Activated T-cell treated with anti-CD3 and anti-CD28 coated beads, Interleukin-2, amount 50 U/mL, for 72 hours (primary cell): ENCODE results near the gene CLDN22. TPM values are rescaled to one million over a fixed set of nuclear protein-coding genes. Genes with fewer than 3 reads are reported as not detected.
"Not testable (repeated sequence)": the region's sequence is repeated elsewhere in the genome, so short reads cannot be mapped to it uniquely, and the experiment has no call there.

Source experiments
- ATAC-seq, 2 donors: fragments of 150-1000 bp; cut with Tn5 transposase; replicated peaks in 1 of 2; 2 replicates each; pipeline ENCODE4 v1.10.0; 2021; ENCODE audit warnings: moderate library complexity in 2 of 2, mild to moderate bottlenecking in 1 of 2
- DNase-seq, 2 donors: peaks; one replicate each; pipeline ENCODE4 v3.0.0; 2021 to 2022; ENCODE audit warnings: mixed read lengths in 1 of 2
- H3K27ac Mint-ChIP-seq: one replicate; pipeline ENCODE4 v1.8.0; 2022; ENCODE audit warnings: mild to moderate bottlenecking, moderate library complexity, mixed read lengths
- H3K27me3 Mint-ChIP-seq: one replicate; pipeline ENCODE4 v1.8.0; 2022; ENCODE audit warnings: low read depth, mixed read lengths
- H3K36me3 Mint-ChIP-seq, 2 donors: one replicate each; pipeline ENCODE4 v1.8.0; 2022; ENCODE audit warnings: mixed read lengths in 2 of 2, mild to moderate bottlenecking in 1 of 2; ENCODE audit not compliant: insufficient read depth in 2 of 2
- H3K4me1 Mint-ChIP-seq: one replicate; pipeline ENCODE4 v1.8.0; 2022; ENCODE audit warnings: low read depth, mixed read lengths
- H3K4me3 Mint-ChIP-seq, 2 donors: one replicate each; pipeline ENCODE4 v1.8.0; 2022; ENCODE audit warnings: mild to moderate bottlenecking in 2 of 2, mixed read lengths in 2 of 2, moderate library complexity in 2 of 2
- H3K9me3 Mint-ChIP-seq, 2 donors: one replicate each; pipeline ENCODE4 v1.8.0; 2022; ENCODE audit warnings: mixed read lengths in 2 of 2
- total RNA-seq, 2 donors: library from RNA; stranded (reverse); gene quantifications; one replicate each; pipeline ENCODE4 v1.2.3, GENCODE V29; 2022

The CLDN22 gene
- total RNA-seq, 2 donors from 2014 or later: not detected

DNA sequence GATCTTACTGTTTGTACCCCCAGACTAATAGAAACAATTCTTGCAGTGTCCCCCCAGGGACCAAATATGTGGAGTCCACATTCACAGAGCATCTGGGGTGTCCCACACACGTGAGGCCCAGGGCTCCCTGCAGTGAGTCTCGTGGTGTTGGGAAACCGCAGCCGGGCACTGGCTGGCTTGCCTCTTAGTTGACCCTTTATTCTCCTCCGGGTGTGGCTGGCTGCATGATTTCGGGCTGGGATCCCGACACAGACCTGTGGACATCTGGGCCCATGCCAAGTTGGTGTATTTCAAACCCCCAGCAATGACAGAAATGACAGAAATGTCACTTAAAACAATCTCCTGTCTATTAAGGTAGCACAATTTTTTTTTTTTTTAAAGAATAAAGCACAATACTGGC is 17.8 kb upstream of the CLDN22 start:
- no peaks in the 10 kb centered on the region for H3K36me3 Mint-ChIP-seq
- no peak for ATAC-seq

GRCh38 chr4:183337349-183337748 is 17.3 kb upstream of the CLDN22 start:
- Mint-ChIP-seq H3K4me3 (no peak overlapping the region), H3K36me3 (no peaks in the 10 kb centered on the region), H3K9me3 (no peaks in the 10 kb centered on the region), H3K27me3 (peaks cover 14% of the 10 kb centered on the region), H3K4me1 (peaks cover 8% of the 10 kb centered on the region), H3K27ac (no peak overlapping the region)
- ATAC-seq: no peak
- no peak for DNase-seq

More for the DNA sequence above, 17.8 kb upstream of the CLDN22 start:
- no peak for DNase-seq
- peaks cover 9% of the 10 kb centered on the region for H3K27me3 Mint-ChIP-seq
- no peak overlapping the region for H3K27ac Mint-ChIP-seq
- no peaks in the 10 kb centered on the region for H3K9me3 Mint-ChIP-seq
- H3K4me3 Mint-ChIP-seq: no peak overlapping the region
- H3K4me1 Mint-ChIP-seq: peaks cover 8% of the 10 kb centered on the region

DNA sequence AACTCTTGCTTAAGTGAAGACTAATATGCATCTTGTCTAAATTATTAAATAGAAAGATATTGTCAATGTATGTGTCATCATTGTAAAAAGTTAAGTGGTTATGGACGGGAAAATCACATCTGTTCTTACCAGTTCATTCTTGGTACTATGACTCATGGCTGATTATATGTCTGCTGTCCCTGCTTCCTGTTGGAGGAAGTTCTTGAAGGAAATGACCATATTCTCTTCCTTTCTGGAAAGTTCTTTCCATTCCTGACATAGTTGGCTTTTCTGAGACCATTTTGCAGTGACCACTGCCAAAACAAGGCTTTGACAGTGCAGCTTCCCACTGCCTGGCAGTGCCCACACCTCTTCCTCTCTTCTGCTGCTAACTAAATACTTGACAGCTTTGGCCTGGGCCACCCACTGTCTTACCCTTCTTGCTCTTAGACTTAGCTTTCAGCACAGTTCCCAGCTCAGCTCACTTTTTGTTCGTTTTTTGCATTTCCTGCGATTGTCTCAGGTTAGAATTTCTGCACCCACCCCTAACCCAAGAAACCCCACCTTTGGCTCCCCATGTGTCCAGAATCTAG is 15.4 kb upstream of the CLDN22 start:
- no peaks in the 10 kb centered on the region for H3K9me3 Mint-ChIP-seq
- H3K27ac Mint-ChIP-seq: no peak overlapping the region
- H3K4me3 Mint-ChIP-seq: no peak overlapping the region
- DNase-seq (no peak), ATAC-seq (peak in 1 of 2 donors; percentile 66)
- H3K4me1 Mint-ChIP-seq: peaks cover 8% of the 10 kb centered on the region
- H3K27me3 Mint-ChIP-seq: peaks cover 15% of the 10 kb centered on the region
- H3K36me3 Mint-ChIP-seq: no peaks in the 10 kb centered on the region

DNA sequence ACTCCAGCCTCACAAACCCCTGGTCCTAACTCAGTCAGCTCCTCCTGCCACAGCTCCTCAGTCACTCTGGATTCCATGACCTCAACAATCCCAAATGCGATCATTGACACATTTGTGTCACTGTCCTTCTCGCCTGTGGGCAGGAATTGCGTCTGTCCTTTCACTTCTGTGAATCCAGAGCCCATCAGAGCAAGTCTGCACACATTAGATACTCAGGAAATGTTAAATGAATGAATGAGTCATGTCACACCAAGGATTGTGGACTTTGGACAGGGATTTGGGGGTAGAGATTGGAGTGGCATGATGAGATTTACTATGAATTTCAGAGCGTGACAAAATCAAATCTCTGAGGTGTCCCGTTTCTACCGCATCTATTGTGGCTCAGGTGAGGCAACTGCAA is 13.9 kb upstream of the CLDN22 start:
- peaks cover 0 to 2% of the 10 kb centered on the region in 2 donors for H3K9me3 Mint-ChIP-seq
- no peaks in the 10 kb centered on the region for H3K36me3 Mint-ChIP-seq
- no peak for ATAC-seq

GRCh38 chr4:183333202-183333601 is 13.1 kb upstream of the CLDN22 start:
- Mint-ChIP-seq H3K27ac (no peak overlapping the region), H3K36me3 (no peaks in the 10 kb centered on the region), H3K9me3 (peaks cover 0 to 3% of the 10 kb centered on the region in 2 donors), H3K27me3 (peaks cover 12% of the 10 kb centered on the region), H3K4me1 (peaks cover 8% of the 10 kb centered on the region), H3K4me3 (no peak overlapping the region)
- no peak for DNase-seq
- ATAC-seq: no peak

More for the DNA sequence above, 13.9 kb upstream of the CLDN22 start:
- Mint-ChIP-seq H3K27me3 (peaks cover 12% of the 10 kb centered on the region), H3K4me3 (no peak overlapping the region), H3K4me1 (peaks cover 8% of the 10 kb centered on the region), H3K27ac (no peak overlapping the region)
- DNase-seq: no peak

DNA sequence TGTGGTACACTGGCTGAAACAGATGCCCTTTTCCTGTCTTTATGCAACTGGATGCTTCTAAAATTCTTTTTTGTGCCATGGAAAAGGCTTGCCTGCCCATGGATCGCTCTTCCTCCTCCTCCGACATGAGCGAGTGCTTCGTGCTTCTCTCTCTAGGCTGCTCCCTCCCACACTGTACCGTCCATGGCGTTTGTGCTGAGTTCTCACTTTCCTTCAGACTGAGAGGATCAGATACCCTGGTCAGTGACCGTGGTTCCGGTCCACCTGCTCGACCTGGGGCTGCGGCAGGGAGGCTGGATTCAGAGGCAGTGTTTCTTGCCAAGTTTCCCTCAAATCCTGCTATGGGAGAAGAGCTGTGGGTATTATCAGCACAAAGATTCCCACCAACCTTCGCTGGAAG is 12.4 kb upstream of the CLDN22 start:
- H3K4me3 Mint-ChIP-seq: no peak overlapping the region
- peaks cover 8% of the 10 kb centered on the region for H3K4me1 Mint-ChIP-seq
- ATAC-seq (no peak), DNase-seq (no peak)
- H3K27me3 Mint-ChIP-seq: peaks cover 12% of the 10 kb centered on the region
- peaks cover 0 to 3% of the 10 kb centered on the region in 2 donors for H3K9me3 Mint-ChIP-seq
- H3K27ac Mint-ChIP-seq: no peak overlapping the region
- H3K36me3 Mint-ChIP-seq: no peaks in the 10 kb centered on the region

GRCh38 chr4:183330841-183331240 is 10.8 kb upstream of the CLDN22 start:
- Mint-ChIP-seq H3K9me3 (peaks cover 0 to 3% of the 10 kb centered on the region in 2 donors), H3K4me3 (no peak overlapping the region), H3K27ac (no peak overlapping the region), H3K27me3 (peaks cover 21% of the 10 kb centered on the region), H3K4me1 (peaks cover 6% of the 10 kb centered on the region), H3K36me3 (peaks cover 0 to 4% of the 10 kb centered on the region in 2 donors)
- DNase-seq (no peak), ATAC-seq (no peak)

DNA sequence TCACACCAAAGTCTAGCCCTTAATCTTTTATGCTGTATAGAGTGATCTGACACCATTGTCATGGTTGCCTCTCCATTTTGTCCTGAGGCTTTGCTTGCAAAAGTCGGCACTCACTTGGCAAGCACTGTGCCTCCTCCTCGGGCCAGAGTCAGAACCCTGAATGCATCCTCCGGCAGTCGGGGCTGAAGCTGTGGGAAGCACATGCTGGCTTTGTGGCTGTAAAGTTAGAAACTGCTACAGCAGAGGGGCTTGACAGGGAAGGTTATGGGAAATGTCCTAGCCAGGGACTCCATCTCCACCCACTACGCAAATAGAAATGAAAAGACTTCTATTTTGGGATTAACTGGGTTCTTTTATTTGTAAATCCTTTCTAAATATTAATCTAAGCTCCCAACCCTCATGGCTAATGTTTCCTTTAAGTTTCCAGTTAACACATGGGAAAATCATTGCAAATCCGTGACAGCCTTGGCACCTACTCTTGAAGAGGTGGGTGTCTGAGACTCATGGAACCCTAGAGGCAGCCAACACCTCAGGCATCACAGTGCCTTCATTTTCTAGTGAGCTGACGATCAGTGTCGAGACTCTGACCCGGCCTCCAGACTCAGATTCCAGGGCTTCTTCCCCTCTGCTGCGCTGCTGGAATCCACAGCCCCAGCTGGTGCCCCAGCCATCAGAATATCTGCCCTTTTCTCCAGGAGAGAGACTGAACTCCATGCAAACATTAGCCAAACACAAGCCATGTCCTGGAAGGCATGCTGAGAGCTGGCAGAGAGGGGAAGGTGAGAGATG is 10.1 kb upstream of the CLDN22 start:
- DNase-seq (no peak), ATAC-seq (no peak)
- H3K9me3 Mint-ChIP-seq: peaks cover 0 to 3% of the 10 kb centered on the region in 2 donors
- peaks cover 0 to 4% of the 10 kb centered on the region in 2 donors for H3K36me3 Mint-ChIP-seq
- H3K4me1 Mint-ChIP-seq: no peaks in the 10 kb centered on the region
- no peak overlapping the region for H3K27ac Mint-ChIP-seq
- H3K27me3 Mint-ChIP-seq: peaks cover 21% of the 10 kb centered on the region
- H3K4me3 Mint-ChIP-seq: no peak overlapping the region

DNA sequence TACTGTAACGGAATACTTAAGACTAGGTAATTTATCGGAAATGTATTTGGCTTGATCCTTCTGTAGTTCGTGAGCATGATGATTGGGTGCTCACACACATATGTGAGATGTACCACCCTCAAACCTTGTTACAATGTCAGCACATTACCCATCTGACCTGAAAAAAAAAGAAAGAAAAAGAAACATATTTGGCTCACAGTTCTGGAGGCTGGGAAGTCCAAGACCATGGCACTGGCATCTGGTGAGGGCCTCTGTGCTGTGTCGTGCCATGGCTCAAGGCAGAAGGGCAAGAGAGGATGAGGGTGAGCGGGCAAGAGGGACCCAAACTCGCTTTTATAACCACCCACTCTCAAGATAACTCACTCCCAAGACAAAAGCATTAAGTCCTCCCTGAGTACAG is 9.2 kb upstream of the CLDN22 start:
- peaks cover 21% of the 10 kb centered on the region for H3K27me3 Mint-ChIP-seq
- no peak overlapping the region for H3K27ac Mint-ChIP-seq
- ATAC-seq: no peak
- peaks cover 0 to 3% of the 10 kb centered on the region in 2 donors for H3K9me3 Mint-ChIP-seq
- peaks cover 0 to 4% of the 10 kb centered on the region in 2 donors for H3K36me3 Mint-ChIP-seq
- no peak for DNase-seq
- H3K4me1 Mint-ChIP-seq: no peaks in the 10 kb centered on the region
- H3K4me3 Mint-ChIP-seq: no peak overlapping the region

DNA sequence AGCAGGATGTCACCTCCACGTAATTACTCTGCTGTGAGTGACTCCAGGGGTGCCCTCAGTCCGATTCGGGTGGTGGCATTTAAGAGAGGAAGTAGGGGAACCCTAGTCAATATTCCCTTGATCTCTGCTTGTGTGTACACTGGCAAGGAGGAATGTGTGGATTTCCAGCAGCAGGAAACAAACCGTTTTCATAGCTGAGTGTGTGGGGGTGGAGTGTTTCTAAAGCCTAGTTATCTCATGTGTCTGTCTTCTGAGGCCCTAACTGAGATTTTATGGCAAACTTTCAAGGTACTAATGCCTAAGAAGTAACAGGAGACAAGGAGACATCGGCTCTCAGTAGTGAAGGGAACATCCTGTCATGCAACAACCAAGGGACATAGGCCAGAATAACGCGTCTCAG is 8.8 kb upstream of the CLDN22 start:
- Mint-ChIP-seq H3K27ac (no peak overlapping the region), H3K27me3 (peaks cover 21% of the 10 kb centered on the region), H3K4me1 (no peaks in the 10 kb centered on the region), H3K36me3 (peaks cover 0 to 4% of the 10 kb centered on the region in 2 donors), H3K4me3 (no peak overlapping the region), H3K9me3 (peaks cover 0 to 3% of the 10 kb centered on the region in 2 donors)
- DNase-seq: no peak
- no peak for ATAC-seq

- H3K4me3 Mint-ChIP-seq: no peak overlapping the region
- H3K9me3 Mint-ChIP-seq: peaks cover 0 to 3% of the 10 kb centered on the region in 2 donors
- DNase-seq (no peak), ATAC-seq (no peak)
- peaks cover 16% of the 10 kb centered on the region for H3K27me3 Mint-ChIP-seq
- no peaks in the 10 kb centered on the region for H3K4me1 Mint-ChIP-seq
- H3K36me3 Mint-ChIP-seq: peaks cover 0 to 4% of the 10 kb centered on the region in 2 donors
- H3K27ac Mint-ChIP-seq: no peak overlapping the region
Measured at GRCh38 chr4:183327827-183328226, 7.8 kb upstream of the CLDN22 start.

- ATAC-seq (peak; percentile 24 to 58), DNase-seq (no peak)
- no peak overlapping the region for H3K4me3 Mint-ChIP-seq
- peaks cover 9% of the 10 kb centered on the region for H3K27me3 Mint-ChIP-seq
- H3K27ac Mint-ChIP-seq: no peak overlapping the region
- peaks cover 0 to 4% of the 10 kb centered on the region in 2 donors for H3K36me3 Mint-ChIP-seq
- no peaks in the 10 kb centered on the region for H3K4me1 Mint-ChIP-seq
- H3K9me3 Mint-ChIP-seq: peaks cover 0 to 3% of the 10 kb centered on the region in 2 donors
Measured at GRCh38 chr4:183326853-183327252, 6.8 kb upstream of the CLDN22 start.

- DNase-seq, H3K4me1 Mint-ChIP-seq, H3K27me3 Mint-ChIP-seq, ATAC-seq, H3K4me3 Mint-ChIP-seq, H3K27ac Mint-ChIP-seq, H3K36me3 Mint-ChIP-seq, H3K9me3 Mint-ChIP-seq: not testable (repeated sequence)
Measured at GRCh38 chr4:183326387-183326786, 6.3 kb upstream of the CLDN22 start.
